Breast epithelium (tissue), 3 donors: ENCODE measurements around the gene PNMA8A.

Experiments
- CTCF ChIP-seq, 3 donors: fragments of 450-650 bp; IDR thresholded peaks; one replicate each; pipeline ENCODE4 v1.5.1; 2016 to 2017; ENCODE audit warnings: antibody characterized with exemption in 3 of 3, mild to moderate bottlenecking in 3 of 3, moderate library complexity in 3 of 3
- POLR2AphosphoS5 ChIP-seq, 3 donors: sonication (generic); formaldehyde crosslinking; IDR thresholded peaks; one replicate each; pipeline ENCODE4 v1.6.1; 2017; ENCODE audit warnings: antibody characterized with exemption in 3 of 3

GRCh38 chr19:46484656-46485055 lies 13.3 kb upstream of the PNMA8A start:
- TF ChIP-seq CTCF (IDR thresholded peaks at IDR 0.05) (no peak), POLR2AphosphoS5 (IDR thresholded peaks at IDR 0.05) (no peak)
